ENCODE results near the gene GDPD1. TPM values are rescaled to one million over a fixed set of nuclear protein-coding genes. Genes with fewer than 3 reads are reported as not detected.
"Not testable (repeated sequence)": the region's sequence is repeated elsewhere in the genome, so short reads cannot be mapped to it uniquely, and the experiment has no call there.

The GDPD1 gene
- total and polyA plus RNA-seq, 2 experiments from 2014 or later, result 2.0 to 9.9 TPM

DNA sequence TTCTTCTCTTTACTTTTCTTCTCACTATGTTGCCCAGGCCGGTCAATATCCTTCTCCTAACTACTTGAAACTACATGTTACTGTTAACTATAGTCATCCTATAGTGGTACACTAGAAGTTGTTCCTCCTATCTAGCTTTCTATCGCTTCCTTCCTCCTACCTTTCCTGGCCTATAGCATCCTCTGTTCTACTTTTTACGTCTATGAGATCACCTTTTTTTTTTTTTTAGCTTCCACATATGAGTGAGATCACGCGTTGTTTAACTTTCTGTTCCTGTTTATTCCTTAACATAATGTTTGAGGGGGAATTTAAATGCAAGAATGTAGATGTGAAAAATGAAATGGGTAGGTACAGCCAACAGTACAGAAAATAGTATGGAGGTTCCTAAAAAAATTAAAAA is 80.6 kb downstream of the GDPD1 start:
- DNase-seq (ENCODE audit: low read depth in 1 of 2, low spot score in 1 of 2), result no peak
- Histone ChIP-seq H3K4me1 (ENCODE audit: low read depth) (no peaks in the 10 kb centered on the region), H3K9me3 (ENCODE audit: low read depth) (no peaks in the 10 kb centered on the region), H3K27me3 (no peaks in the 10 kb centered on the region), H3K4me3 (no peak overlapping the region), H3K27ac (no peak overlapping the region), H3K36me3 (no peaks in the 10 kb centered on the region)
- TF ChIP-seq, protein P1, sequence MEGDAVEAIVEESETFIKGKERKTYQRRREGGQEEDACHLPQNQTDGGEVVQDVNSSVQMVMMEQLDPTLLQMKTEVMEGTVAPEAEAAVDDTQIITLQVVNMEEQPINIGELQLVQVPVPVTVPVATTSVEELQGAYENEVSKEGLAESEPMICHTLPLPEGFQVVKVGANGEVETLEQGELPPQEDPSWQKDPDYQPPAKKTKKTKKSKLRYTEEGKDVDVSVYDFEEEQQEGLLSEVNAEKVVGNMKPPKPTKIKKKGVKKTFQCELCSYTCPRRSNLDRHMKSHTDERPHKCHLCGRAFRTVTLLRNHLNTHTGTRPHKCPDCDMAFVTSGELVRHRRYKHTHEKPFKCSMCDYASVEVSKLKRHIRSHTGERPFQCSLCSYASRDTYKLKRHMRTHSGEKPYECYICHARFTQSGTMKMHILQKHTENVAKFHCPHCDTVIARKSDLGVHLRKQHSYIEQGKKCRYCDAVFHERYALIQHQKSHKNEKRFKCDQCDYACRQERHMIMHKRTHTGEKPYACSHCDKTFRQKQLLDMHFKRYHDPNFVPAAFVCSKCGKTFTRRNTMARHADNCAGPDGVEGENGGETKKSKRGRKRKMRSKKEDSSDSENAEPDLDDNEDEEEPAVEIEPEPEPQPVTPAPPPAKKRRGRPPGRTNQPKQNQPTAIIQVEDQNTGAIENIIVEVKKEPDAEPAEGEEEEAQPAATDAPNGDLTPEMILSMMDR (IDR thresholded peaks at IDR 0.05; ENCODE audit: low read depth, low read length), result no peak

DNA sequence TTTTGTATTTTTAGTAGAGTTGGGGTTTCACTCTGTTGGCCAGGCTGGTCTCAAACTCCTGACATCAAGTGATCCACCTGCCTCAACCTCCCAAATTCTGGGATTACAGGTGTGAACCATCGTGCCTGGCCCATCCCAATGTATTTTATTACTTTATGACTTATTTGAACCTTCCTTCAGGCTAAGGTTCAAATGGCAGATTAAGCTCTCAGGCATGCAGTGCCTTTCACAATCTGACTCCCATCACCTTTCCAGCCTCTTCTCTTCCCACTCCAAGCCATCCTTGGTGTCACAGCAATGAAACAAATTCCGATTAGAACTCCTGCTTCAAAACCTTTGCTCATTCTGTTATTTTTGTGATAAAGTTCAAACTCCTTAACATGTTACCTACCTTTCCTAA is 84.5 kb downstream of the GDPD1 start:
- Histone ChIP-seq H3K4me3 (no peak overlapping the region), H3K27me3 (no peaks in the 10 kb centered on the region), H3K27ac (no peak overlapping the region), H3K9me3 (ENCODE audit: low read depth) (no peaks in the 10 kb centered on the region), H3K4me1 (ENCODE audit: low read depth) (no peaks in the 10 kb centered on the region), H3K36me3 (no peaks in the 10 kb centered on the region)
- no peak for DNase-seq (ENCODE audit: low read depth in 1 of 2, low spot score in 1 of 2)
- TF ChIP-seq, protein P1 (IDR thresholded peaks at IDR 0.05; ENCODE audit: low read depth, low read length), result no peak

DNA sequence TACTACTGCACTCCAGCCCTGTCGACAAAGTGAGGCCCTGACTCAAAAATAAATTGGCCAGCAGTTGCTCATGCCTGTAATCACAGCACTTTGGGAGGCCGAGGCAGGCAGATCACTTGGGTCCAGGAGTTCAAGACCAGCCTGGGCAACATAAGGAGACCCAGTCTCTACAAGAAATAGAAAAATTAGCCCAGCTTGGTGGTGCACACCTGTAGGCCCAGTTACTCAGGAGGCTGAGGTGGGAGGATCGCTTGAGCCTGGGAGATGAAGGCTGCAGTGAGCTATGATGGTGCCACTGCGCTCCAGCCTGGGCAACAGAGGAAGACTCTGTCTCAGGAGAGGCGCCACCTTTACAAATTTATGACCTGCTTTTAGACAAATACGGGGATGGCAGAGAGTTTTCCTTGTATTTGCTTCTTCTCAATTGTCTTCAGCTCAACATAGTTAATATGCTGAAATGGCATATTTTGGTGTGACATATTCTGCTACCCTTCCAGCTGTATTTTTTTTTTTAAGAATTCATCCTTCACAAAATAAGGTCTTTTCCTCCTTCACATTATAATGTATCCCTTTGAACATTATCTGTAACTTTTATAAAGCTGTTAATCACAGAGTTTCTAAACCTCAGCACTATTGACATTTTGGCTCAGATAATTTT is 90.1 kb downstream of the GDPD1 start:
- H3K4me1 ChIP-seq (ENCODE audit: low read depth), result no peaks in the 10 kb centered on the region
- H3K27me3 ChIP-seq, result no peaks in the 10 kb centered on the region
- no peak for DNase-seq (ENCODE audit: low read depth in 1 of 2, low spot score in 1 of 2)
- H3K9me3 ChIP-seq (ENCODE audit: low read depth), result no peaks in the 10 kb centered on the region
- TF ChIP-seq, protein P1 (IDR thresholded peaks at IDR 0.05; ENCODE audit: low read depth, low read length), result no peak
- H3K4me3 ChIP-seq, result no peak overlapping the region
- H3K27ac ChIP-seq, result no peak overlapping the region
- H3K36me3 ChIP-seq, result no peaks in the 10 kb centered on the region

DNA sequence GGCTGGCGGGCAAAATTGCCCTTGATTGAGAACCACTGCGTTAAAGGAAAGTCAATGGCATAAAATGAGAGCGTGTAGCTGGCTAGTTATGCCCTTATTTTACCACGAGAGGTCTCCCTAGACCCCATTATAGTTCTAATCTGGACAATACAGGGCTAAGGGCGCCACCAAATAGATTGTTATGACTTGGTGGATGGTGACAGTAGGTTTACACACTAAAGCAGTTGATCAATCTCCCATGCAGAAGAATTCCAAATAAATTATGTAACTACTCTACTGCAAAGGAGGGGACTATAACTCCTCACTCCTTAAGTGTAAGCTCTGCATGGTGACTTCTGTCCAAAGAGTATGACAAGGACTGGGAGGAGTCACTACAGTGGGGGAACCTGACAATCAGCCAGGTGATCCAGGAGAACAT is 90.7 kb downstream of the GDPD1 start:
- DNase-seq (ENCODE audit: low read depth in 1 of 2, low spot score in 1 of 2), result peak; percentile 67 to 77
- Histone ChIP-seq H3K9me3 (ENCODE audit: low read depth) (no peaks in the 10 kb centered on the region), H3K4me1 (ENCODE audit: low read depth) (no peaks in the 10 kb centered on the region), H3K4me3 (no peak overlapping the region), H3K27me3 (no peaks in the 10 kb centered on the region), H3K27ac (no peak overlapping the region), H3K36me3 (no peaks in the 10 kb centered on the region)
- TF ChIP-seq, protein P1 (IDR thresholded peaks at IDR 0.05; ENCODE audit: low read depth, low read length), result peak; percentile 70

DNA sequence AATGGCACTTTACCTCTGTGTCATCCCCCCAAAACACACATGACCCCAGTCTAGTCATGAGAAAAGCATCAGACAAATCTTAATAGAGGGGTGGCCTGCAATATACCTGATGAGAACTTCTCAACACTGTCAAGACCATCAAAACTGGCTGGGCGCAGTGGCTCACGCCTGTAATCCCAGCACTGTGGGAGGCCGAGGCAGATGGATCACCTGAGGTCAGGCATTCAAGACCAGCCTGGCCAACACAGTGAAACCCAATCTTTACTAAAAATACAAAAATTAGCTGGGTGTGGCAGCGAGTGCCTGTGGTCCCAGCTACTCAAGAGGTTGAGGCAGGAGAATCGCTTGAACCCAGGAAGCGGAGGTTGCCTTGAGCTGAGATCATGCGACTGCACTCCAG is 91.2 kb downstream of the GDPD1 start:
- H3K4me3 ChIP-seq; H3K27me3 ChIP-seq; H3K4me1 ChIP-seq (ENCODE audit: low read depth); DNase-seq (ENCODE audit: low read depth in 1 of 2, low spot score in 1 of 2); H3K27ac ChIP-seq; H3K36me3 ChIP-seq; H3K9me3 ChIP-seq (ENCODE audit: low read depth): not testable (repeated sequence)

DNA sequence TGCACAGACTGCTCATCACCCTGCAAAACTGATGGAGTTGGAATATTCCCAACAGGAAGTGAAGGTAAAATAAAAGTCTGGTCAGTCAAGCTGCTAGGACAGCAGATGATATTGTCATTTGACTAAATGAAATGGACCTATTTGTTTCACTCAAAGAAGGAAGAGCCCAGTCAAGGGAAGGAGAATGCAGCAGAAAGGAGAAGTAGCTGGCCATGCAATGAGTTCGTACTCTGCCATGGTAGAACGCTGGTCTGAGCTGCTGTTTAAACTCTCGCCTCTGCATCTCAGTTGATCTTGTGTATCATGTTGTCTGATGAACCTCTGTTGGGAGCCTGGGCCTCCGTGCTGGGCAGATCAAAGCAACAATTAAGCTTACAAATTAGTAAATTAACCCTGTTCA is 95.6 kb downstream of the GDPD1 start:
- H3K4me1 ChIP-seq (ENCODE audit: low read depth), result no peaks in the 10 kb centered on the region
- H3K9me3 ChIP-seq (ENCODE audit: low read depth), result no peaks in the 10 kb centered on the region
- TF ChIP-seq, protein P1 (IDR thresholded peaks at IDR 0.05; ENCODE audit: low read depth, low read length), result no peak
- H3K36me3 ChIP-seq, result no peaks in the 10 kb centered on the region
- DNase-seq (ENCODE audit: low read depth in 1 of 2, low spot score in 1 of 2), result no peak
- H3K27ac ChIP-seq, result no peak overlapping the region
- no peaks in the 10 kb centered on the region for H3K27me3 ChIP-seq
- H3K4me3 ChIP-seq, result no peak overlapping the region

Other genes with a start within 250 kb of the GDPD1 start
- 27.2 and 30.0 TPM in 2 replicates for gene TRIM37, start 113.6 kb upstream of the GDPD1 start, total RNA-seq
- 24.7 and 25.6 TPM in 2 replicates for gene TRIM37, start 113.6 kb upstream of the GDPD1 start, polyA plus RNA-seq
- 55.5 and 107 TPM in 2 replicates for gene SKA2, start 65.3 kb upstream of the GDPD1 start, total RNA-seq
- gene SKA2, start 65.3 kb upstream of the GDPD1 start, polyA plus RNA-seq, result 37.7 and 59.2 TPM in 2 replicates
- gene PRR11, start 64.8 kb upstream of the GDPD1 start, total RNA-seq, result 2.7 and 18.9 TPM in 2 replicates
- 2.2 and 23.9 TPM in 2 replicates for gene PRR11, start 64.8 kb upstream of the GDPD1 start, polyA plus RNA-seq
- gene SMG8, start 10.5 kb upstream of the GDPD1 start, total RNA-seq, result 16.3 and 18.5 TPM in 2 replicates
- gene SMG8, start 10.5 kb upstream of the GDPD1 start, polyA plus RNA-seq, result 17.0 and 18.2 TPM in 2 replicates
- gene YPEL2, start 111.1 kb downstream of the GDPD1 start, total RNA-seq, result 48.7 and 80.7 TPM in 2 replicates
- gene YPEL2, start 111.1 kb downstream of the GDPD1 start, polyA plus RNA-seq, result 79.3 and 95.5 TPM in 2 replicates

Measured in cardiac muscle cell (in vitro differentiated cells and primary cell).